Esophagus muscularis mucosa (tissue), 3 donors: Measurements from ENCODE around the gene CUL4A.

Experiments
- CTCF ChIP-seq, 3 experiments: fragments of 200-600 bp in 2 of 3; fragments of 450-650 bp in 1 of 3; sonication (generic) in 2 of 3; IDR thresholded peaks; one replicate each; pipeline ENCODE4 v1.5.1; 2017 to 2019; ENCODE audit warnings: antibody characterized with exemption in 3 of 3, mild to moderate bottlenecking in 2 of 3, moderate library complexity in 1 of 3
- POLR2A ChIP-seq: fragments of 450-650 bp; IDR thresholded peaks from one replicate; pipeline ENCODE4 v1.6.1; 2017; ENCODE audit warnings: antibody characterized with exemption, moderate library complexity, mild to moderate bottlenecking, low read depth

GRCh38 chr13:113292021-113292862, 82.8 kb downstream of the CUL4A start:
- TF ChIP-seq CTCF (IDR thresholded peaks at IDR 0.05) = no peak
- TF ChIP-seq POLR2A = no peak
